Memory B cell (primary cell): ENCODE measurements around the gene PURA.

Source experiments
- ATAC-seq: fragments of 150-1000 bp; cut with Tn5 transposase; 2 replicates; pipeline ENCODE4 v1.10.0; 2021; ENCODE audit warnings: low read depth, mild to moderate bottlenecking, moderate library complexity
- DNase-seq, 2 donors: peaks; one replicate each; pipeline ENCODE4 v3.0.0; 2022; ENCODE audit warnings: low spot score in 2 of 2
- H3K27ac Mint-ChIP-seq: one replicate; pipeline ENCODE4 v1.8.0; 2022; ENCODE audit warnings: mild to moderate bottlenecking, moderate library complexity, mixed read lengths
- H3K27me3 Mint-ChIP-seq: one replicate; pipeline ENCODE4 v1.8.0; 2022; ENCODE audit warnings: mixed read lengths
- H3K36me3 Mint-ChIP-seq: one replicate; pipeline ENCODE4 v1.8.0; 2022; ENCODE audit warnings: mild to moderate bottlenecking, mixed read lengths
- H3K4me1 Mint-ChIP-seq: one replicate; pipeline ENCODE4 v1.8.0; 2022; ENCODE audit warnings: mixed read lengths
- H3K4me3 Mint-ChIP-seq: one replicate; pipeline ENCODE4 v1.8.0; 2022; ENCODE audit warnings: mild to moderate bottlenecking, moderate library complexity, mixed read lengths
- H3K9me3 Mint-ChIP-seq: one replicate; pipeline ENCODE4 v1.8.0; 2022; ENCODE audit warnings: mixed read lengths

Gene PURA

GRCh38 chr5:140104100-140104499, 9.8 kb upstream of the PURA start:
- DNase-seq (no peak), ATAC-seq (no peak)
- Mint-ChIP-seq H3K9me3 (peaks cover 3% of the 10 kb centered on the region), H3K27me3 (peaks cover 3% of the 10 kb centered on the region), H3K4me3 (no peak overlapping the region), H3K36me3 (no peaks in the 10 kb centered on the region), H3K4me1 (peaks cover 10% of the 10 kb centered on the region), H3K27ac (no peak overlapping the region)

DNA sequence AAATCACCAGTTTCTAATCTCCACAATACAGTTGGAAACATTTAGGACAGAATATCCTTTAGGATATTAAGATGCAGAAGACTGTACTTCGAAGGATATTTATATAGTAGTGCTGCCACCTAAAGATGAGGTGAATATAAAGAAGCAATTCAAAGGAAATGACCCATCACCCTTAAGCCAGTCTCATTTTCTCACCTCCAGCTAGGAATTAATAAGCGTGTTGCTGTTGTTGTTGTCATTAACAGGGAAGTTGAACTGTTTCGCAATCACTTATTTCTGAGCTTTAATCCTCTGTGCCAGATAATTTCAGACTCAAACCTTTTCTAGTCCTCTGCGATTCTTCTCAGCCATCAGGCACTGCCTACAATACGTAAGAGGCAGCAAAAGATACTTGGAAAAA, 7.8 kb upstream of the PURA start:
- peaks cover 14% of the 10 kb centered on the region for H3K4me1 Mint-ChIP-seq
- H3K27me3 Mint-ChIP-seq, result no peaks in the 10 kb centered on the region
- H3K27ac Mint-ChIP-seq, result peak overlapping the region; percentile 99
- H3K9me3 Mint-ChIP-seq, result no peaks in the 10 kb centered on the region
- ATAC-seq (no peak), DNase-seq (no peak)
- no peaks in the 10 kb centered on the region for H3K36me3 Mint-ChIP-seq
- peak overlapping the region; percentile 30 for H3K4me3 Mint-ChIP-seq

- no peak for DNase-seq
- H3K9me3 Mint-ChIP-seq, result no peaks in the 10 kb centered on the region
- no peaks in the 10 kb centered on the region for H3K27me3 Mint-ChIP-seq
- H3K36me3 Mint-ChIP-seq, result no peaks in the 10 kb centered on the region
- H3K4me3 Mint-ChIP-seq, result peak overlapping the region; percentile 95
- H3K27ac Mint-ChIP-seq, result peak overlapping the region; percentile 99
- no peak for ATAC-seq
- H3K4me1 Mint-ChIP-seq, result peaks cover 19% of the 10 kb centered on the region
Measured at GRCh38 chr5:140106805-140107311, 7.1 kb upstream of the PURA start.

DNA sequence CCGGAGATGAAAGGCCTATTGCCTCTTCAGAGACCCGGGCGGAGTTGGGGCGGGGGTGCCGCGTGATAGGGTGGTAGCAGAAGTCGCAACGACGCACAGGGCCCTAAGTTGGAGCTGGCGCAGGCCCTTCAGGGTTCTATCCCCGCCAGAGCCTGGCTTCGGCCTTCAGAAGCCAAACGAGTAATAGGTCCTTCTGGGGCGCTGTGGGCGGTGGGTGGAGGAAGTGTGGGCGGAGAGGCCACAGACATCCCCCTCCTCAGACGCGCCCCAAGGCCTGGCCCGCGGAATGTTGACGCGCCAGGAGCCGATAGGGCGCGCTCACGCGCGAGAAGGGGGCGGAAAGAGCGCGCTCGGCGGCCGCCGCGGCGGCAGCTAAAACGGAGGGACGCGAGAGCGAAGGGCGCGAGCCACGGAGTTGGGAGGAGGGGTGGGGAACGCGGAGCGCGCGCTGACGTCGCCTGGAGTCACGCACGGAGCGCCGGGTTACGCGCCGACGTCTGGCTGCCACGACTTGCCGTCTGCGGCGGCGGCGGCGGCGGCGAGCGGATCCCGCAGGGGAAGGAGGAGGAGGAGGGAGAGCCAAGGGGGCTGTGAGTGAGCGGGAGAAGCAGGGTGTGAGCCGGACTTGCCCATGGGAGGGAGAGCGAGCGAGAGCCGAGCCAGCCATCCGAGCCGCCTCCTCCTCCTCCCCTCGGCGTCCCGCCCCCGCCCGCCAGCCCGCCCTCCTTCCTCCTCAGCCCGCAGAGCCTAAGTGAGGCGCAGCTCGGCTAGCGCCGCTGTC, 6.4 kb upstream of the PURA start:
- peak; percentile 84 for ATAC-seq
- no peaks in the 10 kb centered on the region for H3K27me3 Mint-ChIP-seq
- peaks cover 23% of the 10 kb centered on the region for H3K4me1 Mint-ChIP-seq
- H3K4me3 Mint-ChIP-seq, result peak overlapping the region; percentile 95
- H3K9me3 Mint-ChIP-seq, result no peaks in the 10 kb centered on the region
- peak overlapping the region; percentile 99 for H3K27ac Mint-ChIP-seq
- DNase-seq, result peak; percentile 91 to 93
- no peaks in the 10 kb centered on the region for H3K36me3 Mint-ChIP-seq

DNA sequence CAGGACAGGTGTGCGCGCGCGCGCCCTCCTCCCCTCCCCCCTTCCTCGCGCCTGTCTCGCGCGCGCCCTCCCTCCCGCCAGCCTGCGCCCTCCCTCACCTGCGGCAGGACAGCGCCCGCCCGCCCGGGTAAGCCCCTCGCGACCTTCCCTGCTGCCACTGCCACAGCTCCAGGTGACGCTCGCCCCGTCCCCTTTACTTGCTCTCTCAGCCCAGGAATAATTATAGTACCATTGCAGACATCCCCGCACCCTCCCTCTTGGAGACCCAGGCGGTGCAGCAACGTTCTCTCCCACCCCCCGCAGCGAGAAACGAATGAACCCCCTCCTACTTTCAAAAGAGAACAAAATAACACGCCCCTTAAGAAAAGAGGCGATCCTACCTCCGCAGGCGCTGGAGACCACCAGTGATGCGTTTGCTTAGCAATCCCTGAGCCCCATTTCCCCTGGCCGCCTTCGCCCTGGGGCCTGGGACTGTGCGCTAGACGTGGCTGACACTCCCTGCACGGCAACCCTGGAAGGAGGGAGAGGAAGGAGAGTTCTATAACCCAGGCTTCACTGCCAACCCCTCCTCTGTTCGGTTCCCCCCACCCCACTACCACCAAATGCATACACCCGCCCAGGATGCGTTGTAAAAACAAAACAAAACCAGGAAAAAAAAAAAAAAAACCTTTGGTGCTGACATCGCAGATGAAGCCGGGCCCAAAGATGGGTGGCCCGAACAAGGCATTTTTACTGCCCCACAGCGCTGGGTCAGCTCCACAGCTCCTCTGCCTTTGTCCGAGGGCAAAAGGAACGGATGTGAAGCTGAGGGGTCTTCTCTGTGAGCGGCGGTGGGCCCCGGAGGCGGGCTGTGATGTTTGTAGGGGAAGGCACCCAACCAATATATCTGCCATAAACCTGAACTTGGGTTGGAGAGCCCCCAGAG, 5.6 kb upstream of the PURA start:
- Mint-ChIP-seq H3K27me3 (no peaks in the 10 kb centered on the region), H3K4me3 (peak overlapping the region; percentile 95), H3K27ac (peak overlapping the region; percentile 99), H3K36me3 (no peaks in the 10 kb centered on the region), H3K9me3 (no peaks in the 10 kb centered on the region), H3K4me1 (peaks cover 26% of the 10 kb centered on the region)
- ATAC-seq (no peak), DNase-seq (peak in 1 of 2 donors; percentile 19)

GRCh38 chr5:140109018-140109758, 4.7 kb upstream of the PURA start:
- Mint-ChIP-seq H3K27me3 (no peaks in the 10 kb centered on the region), H3K36me3 (no peaks in the 10 kb centered on the region), H3K4me3 (peak overlapping the region; percentile 95), H3K9me3 (no peaks in the 10 kb centered on the region), H3K4me1 (peaks cover 26% of the 10 kb centered on the region), H3K27ac (peak overlapping the region; percentile 99)
- DNase-seq (no peak), ATAC-seq (no peak)

DNA sequence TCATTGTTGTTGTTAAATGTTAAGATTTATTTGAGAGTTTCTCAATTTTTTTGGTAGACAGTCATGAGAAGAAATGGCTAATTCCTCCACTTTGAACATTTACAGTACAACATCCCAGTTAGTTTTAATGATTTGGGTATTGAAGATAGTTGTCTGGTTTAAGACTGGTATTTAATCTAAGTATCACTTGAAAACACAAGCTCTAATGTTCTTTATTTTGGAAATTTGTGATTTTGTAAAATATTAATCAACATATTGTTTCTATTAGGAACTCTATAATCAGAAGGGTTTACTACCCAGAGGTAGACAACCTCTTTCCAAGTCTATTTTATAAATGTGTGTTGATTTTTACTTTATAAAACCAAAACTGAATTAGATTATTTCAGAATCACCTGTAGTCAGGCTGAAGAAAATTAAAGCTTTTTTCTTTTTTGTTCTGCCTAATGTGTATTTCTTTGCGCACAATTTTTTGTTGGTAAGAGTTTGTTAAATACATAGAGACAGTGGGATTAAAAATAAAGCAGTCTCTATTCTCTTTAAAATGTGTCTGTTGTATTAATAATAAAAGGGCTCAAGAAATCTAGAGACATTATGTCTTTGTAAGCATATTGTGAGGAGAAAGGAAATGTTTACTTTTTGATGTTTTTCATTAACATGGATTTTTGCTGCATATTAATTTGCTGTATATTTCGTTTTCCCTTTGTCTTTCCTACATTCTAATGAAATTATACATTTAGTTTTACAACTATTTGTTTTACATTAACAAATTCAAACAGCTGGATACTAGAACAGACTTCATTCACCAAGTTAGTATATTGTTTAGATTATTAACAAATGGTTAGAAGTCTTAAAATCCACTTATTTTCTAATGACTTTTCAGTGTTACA, 3.9 kb upstream of the PURA start:
- H3K4me1 Mint-ChIP-seq, result peaks cover 30% of the 10 kb centered on the region
- no peaks in the 10 kb centered on the region for H3K36me3 Mint-ChIP-seq
- H3K27ac Mint-ChIP-seq, result no peak overlapping the region
- H3K9me3 Mint-ChIP-seq, result no peaks in the 10 kb centered on the region
- no peak overlapping the region for H3K4me3 Mint-ChIP-seq
- ATAC-seq, result no peak
- H3K27me3 Mint-ChIP-seq, result no peaks in the 10 kb centered on the region
- no peak for DNase-seq

GRCh38 chr5:140110646-140110957, 3.3 kb upstream of the PURA start:
- Mint-ChIP-seq H3K9me3 (no peaks in the 10 kb centered on the region), H3K36me3 (no peaks in the 10 kb centered on the region), H3K27me3 (no peaks in the 10 kb centered on the region), H3K4me1 (peaks cover 31% of the 10 kb centered on the region), H3K4me3 (no peak overlapping the region), H3K27ac (no peak overlapping the region)
- no peak for ATAC-seq
- DNase-seq, result no peak

DNA sequence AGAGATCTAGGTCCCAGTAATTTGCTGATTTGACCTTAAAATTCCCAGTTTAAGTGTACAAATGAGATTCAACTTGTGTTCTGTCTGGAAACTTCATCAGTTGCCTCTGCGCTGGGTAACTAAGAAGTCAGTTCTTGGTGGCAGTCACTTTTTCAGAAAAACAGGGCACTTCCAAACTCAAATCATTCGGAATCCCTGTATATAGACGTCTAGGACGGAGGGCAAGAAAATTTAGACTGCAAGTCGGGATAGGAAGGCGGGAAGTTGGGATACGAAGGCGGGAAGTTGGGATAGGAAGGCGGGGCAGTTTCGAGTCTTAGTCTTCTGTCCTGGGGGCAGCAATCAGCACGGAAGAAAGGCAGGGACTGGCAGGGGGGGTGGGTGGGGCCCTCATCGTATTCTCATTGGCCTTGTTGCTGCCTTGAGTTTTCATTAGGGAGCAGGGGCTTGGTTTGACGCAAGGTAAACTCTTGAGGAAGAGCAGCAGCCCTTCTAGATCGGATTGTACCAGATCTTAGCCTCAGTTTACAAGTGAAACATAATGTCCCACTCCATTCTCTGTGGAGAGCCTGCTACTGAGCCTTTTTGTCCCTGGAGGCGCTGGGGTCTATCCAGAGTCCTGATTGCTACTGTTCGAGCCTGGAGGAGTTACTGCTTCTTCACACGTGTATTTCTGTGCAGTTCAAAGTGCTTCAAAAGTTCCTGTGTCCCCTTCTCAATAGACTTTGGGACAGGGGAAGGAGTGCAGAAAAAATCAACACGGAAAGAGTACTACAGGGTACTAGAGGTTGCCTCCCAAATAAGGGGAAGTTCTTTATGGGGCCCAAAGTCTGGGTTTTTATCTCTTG, 2.7 kb upstream of the PURA start:
- Mint-ChIP-seq H3K27me3 (no peaks in the 10 kb centered on the region), H3K4me1 (peaks cover 32% of the 10 kb centered on the region), H3K4me3 (peak overlapping the region; percentile 52), H3K27ac (peak overlapping the region; percentile 32), H3K9me3 (no peaks in the 10 kb centered on the region), H3K36me3 (no peaks in the 10 kb centered on the region)
- ATAC-seq (no peak), DNase-seq (no peak)

DNA sequence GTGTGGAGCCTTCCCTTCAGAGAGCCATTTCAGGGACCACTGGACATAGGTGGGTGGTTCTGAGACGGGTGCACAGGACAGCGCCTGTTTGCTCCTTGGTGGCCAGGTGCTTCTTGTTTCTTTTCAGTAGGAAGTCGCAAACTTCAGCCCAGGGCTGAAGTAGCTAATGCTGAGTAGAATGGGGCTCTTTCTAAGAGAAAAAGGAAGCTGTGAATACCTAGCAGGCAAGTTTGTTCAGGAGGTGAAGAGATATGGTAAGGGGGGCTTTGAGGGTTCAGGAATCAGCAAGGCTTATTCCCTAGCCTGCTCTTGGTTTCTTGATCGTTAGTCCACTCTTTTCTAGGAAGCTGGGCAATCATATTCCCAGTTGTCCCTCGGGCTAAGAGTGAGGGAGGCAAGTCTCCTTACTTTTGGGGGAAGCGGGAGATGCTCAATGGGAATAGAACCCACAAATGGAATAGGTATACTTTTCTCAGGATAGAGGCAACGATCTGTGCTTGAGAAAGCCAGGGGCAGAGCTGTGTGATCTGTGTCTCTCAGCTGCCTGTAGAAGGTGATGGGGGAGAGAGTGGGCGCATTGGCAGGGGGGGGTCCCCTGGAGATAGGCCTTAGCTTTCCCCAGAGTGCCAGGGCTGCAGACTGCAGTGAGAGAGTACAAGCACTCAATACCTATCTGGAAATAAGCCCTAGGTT, 1.9 kb upstream of the PURA start:
- Mint-ChIP-seq H3K36me3 (no peaks in the 10 kb centered on the region), H3K4me1 (peaks cover 36% of the 10 kb centered on the region), H3K4me3 (peak overlapping the region; percentile 52), H3K27ac (peak overlapping the region; percentile 32), H3K9me3 (no peaks in the 10 kb centered on the region), H3K27me3 (no peaks in the 10 kb centered on the region)
- ATAC-seq (no peak), DNase-seq (peak in 1 of 2 donors; percentile 12)

GRCh38 chr5:140112685-140113179, 1.2 kb upstream of the PURA start:
- ATAC-seq (no peak), DNase-seq (no peak)
- no peaks in the 10 kb centered on the region for H3K9me3 Mint-ChIP-seq
- peak overlapping the region; percentile 96 for H3K4me3 Mint-ChIP-seq
- H3K36me3 Mint-ChIP-seq, result no peaks in the 10 kb centered on the region
- peaks cover 39% of the 10 kb centered on the region for H3K4me1 Mint-ChIP-seq
- peak overlapping the region; percentile 24 for H3K27ac Mint-ChIP-seq
- H3K27me3 Mint-ChIP-seq, result no peaks in the 10 kb centered on the region

GRCh38 chr5:140113180-140113698, 670 bp upstream of the PURA start:
- Mint-ChIP-seq H3K9me3 (no peaks in the 10 kb centered on the region), H3K4me1 (peaks cover 41% of the 10 kb centered on the region), H3K36me3 (no peaks in the 10 kb centered on the region), H3K4me3 (peak overlapping the region; percentile 96), H3K27ac (peak overlapping the region; percentile 24), H3K27me3 (no peaks in the 10 kb centered on the region)
- no peak for ATAC-seq
- no peak for DNase-seq
